GM19043 (cell line): ENCODE results near the gene ZNF555.

Experiments
- ATAC-seq: cut with Tn5 transposase; IDR thresholded peaks from one replicate; pipeline ENCODE4 v1.9.1; 2021; ENCODE audit warnings: low read depth; ENCODE audit not compliant: unreplicated experiment

ZNF555 gene

DNA sequence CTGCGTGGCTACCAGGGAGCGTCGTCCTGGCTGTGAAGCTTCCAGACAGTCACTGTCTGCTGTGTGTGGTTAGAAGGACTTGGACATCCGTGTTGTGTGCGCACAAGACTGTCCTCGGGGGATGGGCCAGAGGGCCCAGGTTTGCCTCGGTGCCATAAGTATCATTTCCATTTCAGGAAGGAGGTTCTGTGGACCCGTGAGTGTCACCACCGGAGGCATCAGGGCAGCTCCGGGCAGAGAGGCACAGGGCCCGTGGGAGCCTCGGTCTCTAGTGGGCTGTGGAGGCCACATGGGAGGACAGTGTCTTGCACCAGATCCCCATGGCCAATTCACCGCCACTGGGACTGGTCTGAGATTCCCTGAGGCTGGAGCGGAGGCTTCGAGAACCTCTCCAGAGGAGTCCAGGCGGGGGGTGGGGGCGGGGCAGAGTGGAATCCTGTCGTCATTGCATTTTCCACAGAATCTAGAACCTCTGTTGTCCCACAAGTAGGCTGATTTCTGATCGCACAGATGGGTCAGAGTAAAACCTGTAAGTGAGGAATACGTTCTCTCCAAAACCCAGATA lies 65.4 kb downstream of the ZNF555 start:
- no peak for ATAC-seq
